GM19397 (cell line): ENCODE results near the gene CERS1.
A peak's percentile ranks its signal among the peaks of the same experiment; 100 is the strongest.
"Not testable (repeated sequence)": the region's sequence is repeated elsewhere in the genome, so short reads cannot be mapped to it uniquely, and the experiment has no call there.

Experiments
- ATAC-seq: cut with Tn5 transposase; IDR thresholded peaks from one replicate; pipeline ENCODE4 v1.9.1; 2021; ENCODE audit warnings: mild to moderate bottlenecking, moderate library complexity; ENCODE audit not compliant: unreplicated experiment

Gene CERS1

GRCh38 chr19:18919086-18919899 is 23.3 kb upstream of the CERS1 start, which contains the start of the genes COPE and DDX49:
Gene COPE (minus strand): TSS chr19:18919387. CDS start chr19:18919348, 39 bp downstream.
Gene DDX49 (plus strand): TSS chr19:18919715. CDS start chr19:18919742, 27 bp downstream.
- ATAC-seq, result peak; percentile 91

GRCh38 chr19:18917593-18917992 is 21.6 kb upstream of the CERS1 start:
- not testable (repeated sequence) for ATAC-seq

- no peak for ATAC-seq
These were observed 19.7 kb upstream of the CERS1 start for GRCh38 chr19:18915639-18916038.

GRCh38 chr19:18913466-18913865 is 17.5 kb upstream of the CERS1 start:
- no peak for ATAC-seq

GRCh38 chr19:18912933-18913332 is 17.0 kb upstream of the CERS1 start:
- no peak for ATAC-seq

GRCh38 chr19:18910801-18911436 is 15.0 kb upstream of the CERS1 start:
- no peak for ATAC-seq

- no peak for ATAC-seq
These were observed 14.1 kb upstream of the CERS1 start for GRCh38 chr19:18910010-18910409.

- no peak for ATAC-seq
These were observed 13.1 kb upstream of the CERS1 start for GRCh38 chr19:18908917-18909619.

GRCh38 chr19:18906605-18907519 is 10.9 kb upstream of the CERS1 start:
- no peak for ATAC-seq

GRCh38 chr19:18905513-18906236 is 9.7 kb upstream of the CERS1 start:
- ATAC-seq, result no peak

GRCh38 chr19:18905058-18905456 is 9.1 kb upstream of the CERS1 start:
- no peak for ATAC-seq

GRCh38 chr19:18904334-18905057 is 8.5 kb upstream of the CERS1 start:
- no peak for ATAC-seq

- no peak for ATAC-seq
These were observed 7.4 kb upstream of the CERS1 start for GRCh38 chr19:18903156-18904037.

GRCh38 chr19:18902519-18902918 is 6.6 kb upstream of the CERS1 start:
- ATAC-seq, result not testable (repeated sequence)

- no peak for ATAC-seq
These were observed 5.5 kb upstream of the CERS1 start for GRCh38 chr19:18901491-18901890.

- no peak for ATAC-seq
These were observed 4.9 kb upstream of the CERS1 start for GRCh38 chr19:18900700-18901481.
